LNCaP clone FGC (cell line): ENCODE results near the gene NEMF.
"Not testable (repeated sequence)": the region's sequence is repeated elsewhere in the genome, so short reads cannot be mapped to it uniquely, and the experiment has no call there.

ENCODE experiments used
- DNase-seq: peaks from one replicate; pipeline ENCODE4 v3.0.0-alpha.2; 2011; ENCODE audit warnings: low read depth
- H3K4me3 ChIP-seq: 2 replicates; pipeline ENCODE4 v1.5.1; 2011; ENCODE audit warnings: mild to moderate bottlenecking, low read depth, low read length, control low read depth
- TF ChIP-seq, protein P1 (sequence below): IDR thresholded peaks from 2 replicates; pipeline ENCODE4 v1.5.1; 2012; ENCODE audit warnings: mild to moderate bottlenecking; ENCODE audit not compliant: control insufficient read depth, insufficient read depth; ENCODE audit errors: extremely low read depth

NEMF gene

GRCh38 chr14:49774106-49774505, 78.5 kb downstream of the NEMF start:
- no peak for DNase-seq
- TF ChIP-seq, protein P1, sequence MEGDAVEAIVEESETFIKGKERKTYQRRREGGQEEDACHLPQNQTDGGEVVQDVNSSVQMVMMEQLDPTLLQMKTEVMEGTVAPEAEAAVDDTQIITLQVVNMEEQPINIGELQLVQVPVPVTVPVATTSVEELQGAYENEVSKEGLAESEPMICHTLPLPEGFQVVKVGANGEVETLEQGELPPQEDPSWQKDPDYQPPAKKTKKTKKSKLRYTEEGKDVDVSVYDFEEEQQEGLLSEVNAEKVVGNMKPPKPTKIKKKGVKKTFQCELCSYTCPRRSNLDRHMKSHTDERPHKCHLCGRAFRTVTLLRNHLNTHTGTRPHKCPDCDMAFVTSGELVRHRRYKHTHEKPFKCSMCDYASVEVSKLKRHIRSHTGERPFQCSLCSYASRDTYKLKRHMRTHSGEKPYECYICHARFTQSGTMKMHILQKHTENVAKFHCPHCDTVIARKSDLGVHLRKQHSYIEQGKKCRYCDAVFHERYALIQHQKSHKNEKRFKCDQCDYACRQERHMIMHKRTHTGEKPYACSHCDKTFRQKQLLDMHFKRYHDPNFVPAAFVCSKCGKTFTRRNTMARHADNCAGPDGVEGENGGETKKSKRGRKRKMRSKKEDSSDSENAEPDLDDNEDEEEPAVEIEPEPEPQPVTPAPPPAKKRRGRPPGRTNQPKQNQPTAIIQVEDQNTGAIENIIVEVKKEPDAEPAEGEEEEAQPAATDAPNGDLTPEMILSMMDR = no peak
- no peak overlapping the region for H3K4me3 ChIP-seq

DNA sequence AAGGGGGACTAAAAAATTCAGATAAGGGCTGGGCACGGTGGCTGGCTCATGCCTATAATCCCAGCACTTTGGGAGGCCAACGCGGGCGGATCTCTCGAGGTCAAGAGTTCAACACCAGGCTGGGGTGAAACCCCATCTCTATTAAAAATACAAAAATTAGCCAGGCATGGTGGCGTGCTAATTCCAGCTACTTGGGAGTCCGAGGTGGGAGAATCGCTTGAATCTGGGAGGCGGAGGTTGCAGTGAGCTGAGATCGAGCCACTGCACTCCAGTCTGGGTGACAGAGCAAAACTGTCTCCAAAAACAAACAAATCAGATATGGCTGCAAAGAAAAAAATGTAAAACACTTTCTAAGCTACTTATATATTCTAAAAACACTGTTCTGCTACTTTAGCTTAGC, 80.9 kb downstream of the NEMF start:
- not testable (repeated sequence) for H3K4me3 ChIP-seq, DNase-seq

GRCh38 chr14:49770212-49770817, 82.3 kb downstream of the NEMF start:
- no peak for DNase-seq
- peak overlapping the region; percentile 12 for H3K4me3 ChIP-seq
- TF ChIP-seq, protein P1 = no peak

DNA sequence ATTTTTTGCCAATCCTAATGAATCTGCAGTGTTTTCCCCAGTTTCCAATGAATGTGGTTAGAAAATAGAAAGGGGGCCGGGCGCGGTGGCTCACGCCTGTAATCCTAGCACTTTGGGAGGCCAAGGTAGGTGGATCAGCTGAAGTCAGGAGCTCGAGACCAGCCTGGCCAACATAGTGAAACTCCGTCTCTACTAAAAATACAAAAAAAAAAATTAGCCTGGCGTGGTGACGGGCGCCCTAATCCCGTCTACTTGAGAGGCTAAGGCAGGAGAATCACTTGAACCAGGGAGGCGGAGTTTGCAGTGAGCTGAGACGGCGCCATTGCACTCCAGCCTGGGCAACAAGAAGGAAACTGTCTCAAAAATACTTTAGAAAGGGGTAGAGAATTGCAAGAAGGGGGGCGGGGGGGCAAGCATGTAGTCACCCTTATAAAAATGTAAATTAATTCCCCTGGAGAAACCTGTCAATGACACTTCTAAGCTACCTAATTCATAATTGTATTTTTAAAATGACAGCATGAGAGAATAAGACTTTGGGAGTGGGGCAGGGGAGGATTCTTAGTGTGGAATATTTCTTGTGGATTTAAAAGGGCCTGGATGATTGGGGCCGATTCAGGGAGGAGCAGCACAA, 82.9 kb downstream of the NEMF start:
- no peak for DNase-seq
- peak overlapping the region; percentile 89 for H3K4me3 ChIP-seq
- TF ChIP-seq, protein P1 = no peak

- H3K4me3 ChIP-seq = peak overlapping the region; percentile 89
- DNase-seq = no peak
- TF ChIP-seq, protein P1 = no peak
These were observed 83.4 kb downstream of the NEMF start for GRCh38 chr14:49769171-49769570.

- TF ChIP-seq, protein P1 = no peak
- no peak for DNase-seq
- H3K4me3 ChIP-seq = peak overlapping the region; percentile 89
These were observed 84.1 kb downstream of the NEMF start for GRCh38 chr14:49768301-49769121.

DNA sequence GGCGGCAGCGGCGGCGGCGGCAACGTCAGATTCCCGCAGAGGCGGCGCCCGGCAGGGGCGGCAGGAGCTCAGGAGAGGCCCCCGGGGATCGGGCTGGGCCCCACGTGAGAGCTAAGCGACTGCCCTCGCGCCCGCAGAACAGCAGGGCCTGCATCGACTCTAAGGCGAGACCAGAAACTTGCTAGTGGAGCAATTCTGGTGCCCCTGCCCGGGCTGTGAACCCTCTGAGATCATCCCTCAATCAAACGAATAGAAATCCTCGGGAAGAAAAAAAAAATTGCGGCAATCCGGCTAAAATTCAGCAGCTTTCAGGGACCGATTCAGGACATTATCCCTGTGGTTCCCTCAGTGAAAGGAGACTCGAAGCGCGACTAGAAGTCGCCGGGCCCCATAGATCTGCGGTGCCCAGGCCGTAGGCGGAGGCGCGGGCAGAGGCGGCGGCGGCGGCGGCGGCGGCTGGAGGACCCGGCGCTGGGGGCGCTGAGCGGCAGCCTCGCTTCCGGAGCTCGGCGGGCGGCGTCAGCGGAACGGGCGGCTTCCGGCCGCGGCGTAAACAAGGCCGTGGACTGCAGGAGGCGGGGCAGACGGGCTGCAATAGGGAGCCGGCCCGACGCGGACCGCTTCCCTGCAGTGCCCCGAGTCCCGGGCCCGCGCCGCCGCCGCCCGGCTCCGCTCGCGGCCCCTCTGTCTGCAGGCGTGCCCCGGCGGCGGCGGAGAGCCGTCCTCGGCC, 84.9 kb downstream of the NEMF start, which contains the start of gene KLHDC2:
Gene KLHDC2 (plus strand): TSS at position 583 of the 730 bp plus-strand sequence. CDS start 316 bp downstream, outside the sequence.
- peak within 1 kb of the TSS; percentile 89 for H3K4me3 ChIP-seq
- no peak for DNase-seq
- TF ChIP-seq, protein P1 = peak; percentile 81
